ENCODE results near the gene ALG2. TPM values are rescaled to one million over a fixed set of nuclear protein-coding genes. Genes with fewer than 3 reads are reported as not detected.

Gene ALG2
- total and polyA plus RNA-seq, 11 donors: 8.7 to 21.6 (median 14.8) TPM

GRCh38 chr9:99183616-99184015, 38.1 kb downstream of the ALG2 start:
- intact Hi-C loops (cut with DNase I): loop anchor here in 8 of 10 donors (5.0 to 10.0 kb wide), 9 partner anchors 81 to 1411 kb away; no protein-coding TSS in a partner anchor
- Histone ChIP-seq H3K4me1 (peaks cover 0 to 19% (median 6%) of the 10 kb centered on the region in 12 donors), H3K9me3 (no peaks in the 10 kb centered on the region), H3K27me3 (peaks cover 0 to under 1% (median 0%) of the 10 kb centered on the region in 9 donors), H3K4me3 (no peak overlapping the region), H3K36me3 (no peaks in the 10 kb centered on the region), H3K27ac (no peak overlapping the region)
- 84 to 97% (median 90%) methylated on average over 3 of the region's 3 CpGs for WGBS, 4 donors
- no peak for DNase-seq
- TF ChIP-seq CTCF (IDR thresholded peaks at IDR 0.05) (no peak), POLR2A (IDR thresholded peaks at IDR 0.05) (no peak)
- ATAC-seq: no peak

GRCh38 chr9:99182356-99182755, 39.4 kb downstream of the ALG2 start:
- WGBS, 4 donors: 88 to 94% (median 90%) methylated on average over 3 of the region's 3 CpGs
- ATAC-seq (no peak), DNase-seq (no peak)
- peaks cover 0 to 18% (median 6%) of the 10 kb centered on the region in 12 donors for H3K4me1 ChIP-seq
- H3K27ac ChIP-seq: no peak overlapping the region
- intact Hi-C loops (cut with DNase I): loop anchor here in 8 of 10 donors (5.0 to 10.0 kb wide), 9 partner anchors 82 to 1412 kb away; no protein-coding TSS in a partner anchor
- H3K36me3 ChIP-seq: no peaks in the 10 kb centered on the region
- no peaks in the 10 kb centered on the region for H3K9me3 ChIP-seq
- no peak for TF ChIP-seq POLR2A (IDR thresholded peaks at IDR 0.05)
- no peak overlapping the region for H3K4me3 ChIP-seq
- H3K27me3 ChIP-seq: no peaks in the 10 kb centered on the region

GRCh38 chr9:99181621-99182020, 40.1 kb downstream of the ALG2 start:
- Histone ChIP-seq H3K9me3 (no peaks in the 10 kb centered on the region), H3K4me1 (peaks cover 0 to 14% (median 6%) of the 10 kb centered on the region in 12 donors), H3K27ac (no peak overlapping the region), H3K36me3 (no peaks in the 10 kb centered on the region), H3K4me3 (no peak overlapping the region), H3K27me3 (no peaks in the 10 kb centered on the region)
- TF ChIP-seq CTCF (IDR thresholded peaks at IDR 0.05) (no peak), POLR2A (IDR thresholded peaks at IDR 0.05) (no peak)
- ATAC-seq (no peak), DNase-seq (no peak)
- intact Hi-C loops (cut with DNase I): loop anchor here in 8 of 10 donors (5.0 to 10.0 kb wide), 9 partner anchors 83 to 1413 kb away; no protein-coding TSS in a partner anchor
- WGBS, 4 donors: 79 to 88% (median 83%) methylated on average over 4 of the region's 4 CpGs

- ATAC-seq (no peak), DNase-seq (no peak)
- intact Hi-C loops (cut with DNase I): loop anchor here in 8 of 10 donors (5.0 to 10.0 kb wide), 9 partner anchors 84 to 1414 kb away; no protein-coding TSS in a partner anchor
- Histone ChIP-seq H3K4me3 (no peak overlapping the region), H3K27ac (no peak overlapping the region), H3K36me3 (no peaks in the 10 kb centered on the region), H3K9me3 (no peaks in the 10 kb centered on the region), H3K27me3 (no peaks in the 10 kb centered on the region), H3K4me1 (peaks cover 0 to 14% (median 6%) of the 10 kb centered on the region in 12 donors)
- WGBS, 4 donors: 56 to 86% (median 64%) methylated on average over 2 of the region's 2 CpGs
- TF ChIP-seq POLR2A (IDR thresholded peaks at IDR 0.05) (no peak), CTCF (IDR thresholded peaks at IDR 0.05) (no peak)
Measured at GRCh38 chr9:99181206-99181605, 40.5 kb downstream of the ALG2 start.

GRCh38 chr9:99180662-99181061, 41.1 kb downstream of the ALG2 start:
- Histone ChIP-seq H3K9me3 (no peaks in the 10 kb centered on the region), H3K27me3 (no peaks in the 10 kb centered on the region), H3K4me3 (no peak overlapping the region), H3K36me3 (no peaks in the 10 kb centered on the region), H3K27ac (no peak overlapping the region), H3K4me1 (peaks cover 0 to 14% (median 6%) of the 10 kb centered on the region in 12 donors)
- DNase-seq (no peak), ATAC-seq (no peak)
- 75 to 86% (median 78%) methylated on average over 8 to 9 of the region's 9 CpGs for WGBS, 4 donors
- intact Hi-C loops (cut with DNase I): loop anchor here in 8 of 10 donors (5.0 to 10.0 kb wide), 9 partner anchors 84 to 1414 kb away; no protein-coding TSS in a partner anchor
- TF ChIP-seq CTCF (IDR thresholded peaks at IDR 0.05) (no peak), POLR2A (IDR thresholded peaks at IDR 0.05) (no peak)

Measured in heart left ventricle (tissue), 16 donors.